T-helper 1 cell treated with Interleukin-12 subunit alpha and Interleukin-12 subunit beta and Interleukin-4 antibody, amounts not matched to agents 30 ng/mL and 1 ng/mL, for 36 hours (primary cell): ENCODE measurements around the gene SPATA31C1. TPM values are rescaled to one million over a fixed set of nuclear protein-coding genes. Genes with fewer than 3 reads are reported as not detected.

Experiments used
- total RNA-seq: library from RNA; stranded (reverse); gene quantifications from 2 replicates; pipeline ENCODE4 v1.2.3, GENCODE V29; 2022

The SPATA31C1 gene
- total RNA-seq, 1 donor from 2014 or later = not detected

Other genes starting within 250 kb of the SPATA31C1 start
- gene CTSL, start 191.8 kb upstream of the SPATA31C1 start, total RNA-seq = 2.0 and 3.9 TPM in 2 replicates
- not detected in 2 replicates for gene SPATA31E1, start 35.1 kb upstream of the SPATA31C1 start, total RNA-seq
- 1.5 TPM in 2 replicates for gene CDK20, start 56.6 kb downstream of the SPATA31C1 start, total RNA-seq
- not detected in 2 replicates for gene SPATA31C2, start 220.5 kb downstream of the SPATA31C1 start, total RNA-seq